SJSA1 (cell line): ENCODE results near the gene UBAP2. TPM values are rescaled to one million over a fixed set of nuclear protein-coding genes. Genes with fewer than 3 reads are reported as not detected.

Source experiments
- DNase-seq, 2 experiments: peaks; one replicate each; pipeline ENCODE4 v3.0.0-alpha.2; 2015 to 2020; ENCODE audit warnings: low spot score in 2 of 2, low read depth in 1 of 2
- H3K27ac ChIP-seq: fragments of 250-450 bp; sonication (Bioruptor Pico); 2 replicates; pipeline ENCODE4 v1.5.1; 2020; ENCODE audit warnings: mild to moderate bottlenecking, moderate library complexity
- H3K27me3 ChIP-seq: fragments of 250-450 bp; sonication (Bioruptor Pico); replicated peaks from 2 replicates; pipeline ENCODE4 v1.5.1; 2020; ENCODE audit warnings: mild to moderate bottlenecking, moderate library complexity
- H3K36me3 ChIP-seq: fragments of 250-450 bp; sonication (Bioruptor Pico); 2 replicates; pipeline ENCODE4 v1.5.1; 2020; ENCODE audit warnings: mild to moderate bottlenecking
- H3K4me1 ChIP-seq: fragments of 250-450 bp; sonication (Bioruptor Pico); replicated peaks from 2 replicates; pipeline ENCODE4 v1.6.1; 2021; ENCODE audit warnings: mild to moderate bottlenecking
- H3K4me3 ChIP-seq: fragments of 250-450 bp; sonication (Bioruptor Pico); 2 replicates; pipeline ENCODE4 v1.5.1; 2020; ENCODE audit warnings: mild to moderate bottlenecking
- H3K9me3 ChIP-seq: fragments of 250-450 bp; sonication (Bioruptor Pico); replicated peaks from 2 replicates; pipeline ENCODE4 v1.5.1; 2020; ENCODE audit warnings: mild to moderate bottlenecking
- total RNA-seq: library from RNA; depleted of rRNA; stranded (reverse); fragments of >200 nt; shearing (Covaris generic); gene quantifications from 2 replicates; pipeline ENCODE4 v1.2.3, GENCODE V29; 2014; rRNA removed

Gene UBAP2, protein sequence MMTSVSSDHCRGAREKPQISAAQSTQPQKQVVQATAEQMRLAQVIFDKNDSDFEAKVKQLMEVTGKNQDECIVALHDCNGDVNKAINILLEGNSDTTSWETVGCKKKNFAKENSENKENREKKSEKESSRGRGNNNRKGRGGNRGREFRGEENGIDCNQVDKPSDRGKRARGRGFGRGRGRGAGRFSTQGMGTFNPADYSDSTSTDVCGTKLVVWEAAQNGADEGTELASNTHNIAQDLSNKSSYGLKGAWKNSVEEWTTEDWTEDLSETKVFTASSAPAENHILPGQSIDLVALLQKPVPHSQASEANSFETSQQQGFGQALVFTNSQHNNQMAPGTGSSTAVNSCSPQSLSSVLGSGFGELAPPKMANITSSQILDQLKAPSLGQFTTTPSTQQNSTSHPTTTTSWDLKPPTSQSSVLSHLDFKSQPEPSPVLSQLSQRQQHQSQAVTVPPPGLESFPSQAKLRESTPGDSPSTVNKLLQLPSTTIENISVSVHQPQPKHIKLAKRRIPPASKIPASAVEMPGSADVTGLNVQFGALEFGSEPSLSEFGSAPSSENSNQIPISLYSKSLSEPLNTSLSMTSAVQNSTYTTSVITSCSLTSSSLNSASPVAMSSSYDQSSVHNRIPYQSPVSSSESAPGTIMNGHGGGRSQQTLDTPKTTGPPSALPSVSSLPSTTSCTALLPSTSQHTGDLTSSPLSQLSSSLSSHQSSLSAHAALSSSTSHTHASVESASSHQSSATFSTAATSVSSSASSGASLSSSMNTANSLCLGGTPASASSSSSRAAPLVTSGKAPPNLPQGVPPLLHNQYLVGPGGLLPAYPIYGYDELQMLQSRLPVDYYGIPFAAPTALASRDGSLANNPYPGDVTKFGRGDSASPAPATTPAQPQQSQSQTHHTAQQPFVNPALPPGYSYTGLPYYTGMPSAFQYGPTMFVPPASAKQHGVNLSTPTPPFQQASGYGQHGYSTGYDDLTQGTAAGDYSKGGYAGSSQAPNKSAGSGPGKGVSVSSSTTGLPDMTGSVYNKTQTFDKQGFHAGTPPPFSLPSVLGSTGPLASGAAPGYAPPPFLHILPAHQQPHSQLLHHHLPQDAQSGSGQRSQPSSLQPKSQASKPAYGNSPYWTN
- total RNA-seq: 5.2 and 10.7 TPM in 2 replicates

DNA sequence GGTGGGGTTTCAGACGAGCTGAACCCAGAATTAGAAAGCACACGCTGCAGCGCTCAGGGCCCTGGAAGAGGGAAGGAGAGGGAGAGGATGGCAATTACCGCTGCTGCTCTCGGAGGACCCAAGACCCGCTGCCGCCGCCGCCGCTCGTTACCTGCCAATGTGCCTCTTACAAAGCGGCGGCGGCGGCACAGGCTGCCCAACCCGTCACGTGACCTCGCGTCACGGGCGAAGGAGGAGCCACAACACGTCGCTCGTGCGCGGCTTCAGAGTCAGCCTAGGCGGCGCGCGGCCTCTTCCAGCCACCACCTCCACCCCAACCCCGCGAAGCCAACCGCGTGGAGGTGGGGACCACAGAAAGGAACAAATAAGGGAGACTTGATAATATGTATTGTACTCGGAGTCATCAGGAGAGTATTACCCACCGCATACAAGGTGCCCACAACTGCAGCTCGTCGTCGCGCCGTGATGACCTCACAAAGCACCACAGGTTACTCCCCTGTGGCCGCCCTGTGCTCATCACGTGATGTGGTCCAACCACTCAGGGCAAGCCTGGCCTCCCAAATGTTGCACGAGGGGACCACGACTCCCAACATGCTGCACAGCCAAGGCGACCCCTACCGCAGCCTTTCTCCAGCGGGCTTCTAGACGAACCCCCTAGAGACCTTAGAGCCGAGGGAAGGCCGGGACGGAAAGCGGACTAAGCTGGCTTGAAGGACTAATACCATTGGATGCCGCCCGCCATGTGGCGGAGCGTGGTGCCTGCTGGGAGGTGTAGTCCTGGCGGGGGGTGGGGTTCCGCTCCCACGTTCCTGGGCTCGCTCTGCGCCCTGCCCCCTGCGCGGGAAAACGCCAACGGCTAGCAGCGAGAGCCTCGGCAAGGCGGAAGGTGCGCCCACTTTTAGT is at the start of gene UBAP2:
Gene UBAP2 (minus strand): TSS at position 161 of the 903 bp plus-strand sequence. CDS start 31,739 bp downstream, outside the sequence.
- DNase-seq: peak; percentile 94 to 99

DNA sequence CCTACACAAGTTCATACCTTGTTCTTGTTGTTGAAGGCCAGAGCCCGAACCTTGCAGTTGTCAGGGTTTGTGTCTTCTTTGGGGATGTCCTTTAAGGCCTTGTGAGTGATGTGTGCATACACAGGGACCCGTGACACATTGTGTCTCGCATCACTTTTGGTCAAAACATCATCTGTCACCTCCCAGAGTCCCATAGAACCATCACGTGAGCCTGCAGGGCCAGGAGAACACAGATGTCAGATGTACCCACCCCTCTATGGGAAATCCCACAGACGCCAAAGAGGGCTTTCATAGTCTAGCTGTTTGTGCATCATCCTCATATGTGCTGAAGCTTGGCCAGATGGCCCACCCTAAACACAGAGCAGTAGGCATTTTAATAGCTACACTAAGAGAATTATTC is 49.6 kb upstream of the UBAP2 start:
- no peak for DNase-seq
- H3K4me3 ChIP-seq: no peak overlapping the region
- H3K36me3 ChIP-seq: peaks cover 11% of the 10 kb centered on the region
- no peaks in the 10 kb centered on the region for H3K27me3 ChIP-seq
- H3K27ac ChIP-seq: no peak overlapping the region
- H3K9me3 ChIP-seq: no peaks in the 10 kb centered on the region
- H3K4me1 ChIP-seq: no peaks in the 10 kb centered on the region

More for the DNA sequence above, at the start of gene UBAP2:
- H3K4me1 ChIP-seq: peaks cover 11% of the 10 kb centered on the region
- H3K27ac ChIP-seq: peak within 1 kb of the TSS; percentile 97
- H3K27me3 ChIP-seq: no peaks in the 10 kb centered on the region
- H3K4me3 ChIP-seq: peak within 1 kb of the TSS; percentile 75
- H3K9me3 ChIP-seq: no peaks in the 10 kb centered on the region
- H3K36me3 ChIP-seq: no peaks in the 10 kb centered on the region

DNA sequence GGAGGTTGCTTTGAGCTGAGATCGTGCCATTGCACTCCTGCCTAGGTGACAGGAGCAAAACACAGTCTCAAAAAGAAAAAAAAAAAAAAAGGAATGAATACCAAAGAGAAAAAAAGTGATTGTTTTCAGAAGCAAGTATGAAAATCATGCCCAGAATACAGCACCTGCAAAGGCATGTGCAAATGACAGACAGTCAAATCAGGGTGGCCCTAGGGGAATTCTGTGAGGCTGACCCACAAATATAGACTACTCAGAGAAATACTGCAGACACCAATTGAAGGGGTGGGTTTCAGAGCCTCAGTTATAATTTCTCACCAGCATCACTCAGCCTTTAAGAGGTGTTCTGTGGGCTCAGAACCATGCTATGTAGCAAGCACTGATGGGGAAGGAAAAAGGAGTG is 49.2 kb upstream of the UBAP2 start:
- H3K36me3 ChIP-seq: peaks cover 11% of the 10 kb centered on the region
- DNase-seq: no peak
- H3K27me3 ChIP-seq: no peaks in the 10 kb centered on the region
- H3K9me3 ChIP-seq: no peaks in the 10 kb centered on the region
- H3K4me1 ChIP-seq: no peaks in the 10 kb centered on the region
- H3K27ac ChIP-seq: no peak overlapping the region
- H3K4me3 ChIP-seq: no peak overlapping the region

DNA sequence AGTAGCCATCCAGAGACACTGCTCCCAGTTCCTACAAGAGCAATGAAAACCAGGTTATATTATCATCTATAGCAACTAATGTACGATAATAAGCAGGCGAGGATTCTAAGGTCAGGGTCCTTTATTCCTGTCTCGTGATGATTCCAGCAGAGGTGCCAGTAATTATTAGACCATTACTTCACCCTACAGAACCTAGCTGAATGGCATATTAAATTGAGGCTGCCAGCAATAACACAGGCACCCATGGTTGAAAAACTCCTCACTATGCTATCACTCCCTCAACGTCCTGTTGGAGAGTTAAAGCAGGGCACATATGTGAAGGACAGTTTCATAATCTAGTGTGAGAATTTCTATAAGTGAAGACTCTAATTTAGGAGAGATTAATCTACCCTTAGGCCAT is 48.1 kb upstream of the UBAP2 start:
- H3K4me3 ChIP-seq: no peak overlapping the region
- no peaks in the 10 kb centered on the region for H3K4me1 ChIP-seq
- no peaks in the 10 kb centered on the region for H3K9me3 ChIP-seq
- no peak overlapping the region for H3K27ac ChIP-seq
- no peak for DNase-seq
- H3K36me3 ChIP-seq: peaks cover 11% of the 10 kb centered on the region
- H3K27me3 ChIP-seq: no peaks in the 10 kb centered on the region

DNA sequence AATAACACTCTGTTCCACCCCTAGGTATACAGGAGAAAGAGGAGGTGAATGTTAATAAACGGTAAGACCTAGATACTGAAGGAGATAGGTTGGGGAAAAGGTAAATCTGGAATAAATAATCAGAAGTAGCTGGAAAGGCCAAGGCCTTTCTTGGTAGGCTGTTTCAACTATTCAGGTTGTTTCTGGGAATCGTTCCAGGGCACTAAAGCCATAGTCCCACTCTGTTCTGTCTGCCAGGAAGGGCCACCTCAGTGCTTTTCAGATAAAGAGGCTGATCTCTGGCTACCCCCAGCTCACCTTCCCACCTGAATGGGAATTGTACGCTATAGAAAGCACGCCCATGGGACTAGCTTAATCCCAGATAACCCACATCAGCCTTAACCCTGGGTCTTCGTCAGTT is 44.9 kb upstream of the UBAP2 start:
- Histone ChIP-seq H3K27me3 (no peaks in the 10 kb centered on the region), H3K36me3 (peaks cover 16% of the 10 kb centered on the region), H3K9me3 (no peaks in the 10 kb centered on the region), H3K4me1 (no peaks in the 10 kb centered on the region), H3K27ac (no peak overlapping the region), H3K4me3 (no peak overlapping the region)
- no peak for DNase-seq

DNA sequence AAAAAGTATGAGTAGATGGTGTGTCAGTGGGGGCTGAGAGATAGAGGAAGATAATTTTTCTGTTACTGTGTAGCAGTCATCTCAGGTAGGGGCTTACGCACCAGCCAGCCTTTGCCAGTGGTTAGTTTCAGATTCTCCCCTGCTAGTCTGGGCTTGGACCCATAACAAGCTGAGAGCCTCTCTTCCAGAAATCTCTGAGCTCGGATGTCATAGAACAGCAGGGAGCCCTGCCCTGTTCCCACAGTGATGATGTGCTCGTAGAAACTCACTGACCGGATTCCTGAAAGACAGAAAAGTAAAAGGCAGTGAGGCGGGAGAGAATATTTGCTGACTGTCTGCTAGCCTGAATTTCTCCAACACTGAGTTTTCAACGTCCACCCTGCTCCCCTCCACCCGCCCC is 40.6 kb upstream of the UBAP2 start:
- no peaks in the 10 kb centered on the region for H3K9me3 ChIP-seq
- H3K4me1 ChIP-seq: no peaks in the 10 kb centered on the region
- no peak overlapping the region for H3K4me3 ChIP-seq
- H3K27me3 ChIP-seq: no peaks in the 10 kb centered on the region
- H3K27ac ChIP-seq: no peak overlapping the region
- H3K36me3 ChIP-seq: peaks cover 9% of the 10 kb centered on the region
- no peak for DNase-seq

DNA sequence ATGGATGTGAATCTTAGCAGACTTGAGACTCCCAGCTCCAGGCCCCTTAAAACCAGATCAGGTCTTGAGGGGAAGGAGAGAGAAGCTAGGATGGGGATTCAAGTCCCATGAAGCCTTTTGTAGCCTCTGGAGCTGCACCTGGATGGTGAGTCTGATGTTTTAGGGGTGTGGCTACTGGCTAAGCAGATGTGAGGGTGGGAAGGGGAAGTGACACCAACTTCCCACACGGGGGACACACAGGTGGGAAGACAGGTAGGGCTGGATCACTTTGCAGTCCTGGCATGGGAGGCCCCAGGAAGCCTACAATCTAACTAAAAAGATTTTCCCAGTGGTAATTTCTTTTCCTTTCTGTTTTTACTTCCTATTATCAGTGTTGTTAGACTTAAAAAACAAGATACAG is 38.7 kb upstream of the UBAP2 start:
- Histone ChIP-seq H3K9me3 (no peaks in the 10 kb centered on the region), H3K4me3 (no peak overlapping the region), H3K27ac (no peak overlapping the region), H3K4me1 (no peaks in the 10 kb centered on the region), H3K36me3 (peaks cover 9% of the 10 kb centered on the region), H3K27me3 (no peaks in the 10 kb centered on the region)
- DNase-seq: no peak

DNA sequence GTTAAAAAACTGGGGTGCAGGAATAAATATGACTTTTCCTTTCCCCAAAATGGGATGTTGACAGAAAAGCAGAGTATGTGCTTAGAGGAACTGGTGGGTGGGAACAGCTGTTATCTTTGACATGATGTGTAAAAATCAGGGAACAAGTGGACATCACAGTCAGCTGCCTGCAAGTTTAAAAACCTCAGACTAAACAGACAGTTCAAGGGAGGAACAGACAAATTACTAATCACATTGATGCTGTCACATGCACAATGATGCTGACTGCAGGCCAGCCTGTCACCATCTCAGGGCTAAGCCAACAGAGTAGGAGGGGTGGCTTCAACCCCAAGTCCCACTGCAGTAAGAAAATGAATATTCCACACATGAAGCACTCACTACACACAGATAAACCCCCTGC is 38.2 kb upstream of the UBAP2 start:
- Histone ChIP-seq H3K4me3 (no peak overlapping the region), H3K9me3 (no peaks in the 10 kb centered on the region), H3K27ac (no peak overlapping the region), H3K4me1 (no peaks in the 10 kb centered on the region), H3K36me3 (peaks cover 9% of the 10 kb centered on the region), H3K27me3 (no peaks in the 10 kb centered on the region)
- DNase-seq: no peak

DNA sequence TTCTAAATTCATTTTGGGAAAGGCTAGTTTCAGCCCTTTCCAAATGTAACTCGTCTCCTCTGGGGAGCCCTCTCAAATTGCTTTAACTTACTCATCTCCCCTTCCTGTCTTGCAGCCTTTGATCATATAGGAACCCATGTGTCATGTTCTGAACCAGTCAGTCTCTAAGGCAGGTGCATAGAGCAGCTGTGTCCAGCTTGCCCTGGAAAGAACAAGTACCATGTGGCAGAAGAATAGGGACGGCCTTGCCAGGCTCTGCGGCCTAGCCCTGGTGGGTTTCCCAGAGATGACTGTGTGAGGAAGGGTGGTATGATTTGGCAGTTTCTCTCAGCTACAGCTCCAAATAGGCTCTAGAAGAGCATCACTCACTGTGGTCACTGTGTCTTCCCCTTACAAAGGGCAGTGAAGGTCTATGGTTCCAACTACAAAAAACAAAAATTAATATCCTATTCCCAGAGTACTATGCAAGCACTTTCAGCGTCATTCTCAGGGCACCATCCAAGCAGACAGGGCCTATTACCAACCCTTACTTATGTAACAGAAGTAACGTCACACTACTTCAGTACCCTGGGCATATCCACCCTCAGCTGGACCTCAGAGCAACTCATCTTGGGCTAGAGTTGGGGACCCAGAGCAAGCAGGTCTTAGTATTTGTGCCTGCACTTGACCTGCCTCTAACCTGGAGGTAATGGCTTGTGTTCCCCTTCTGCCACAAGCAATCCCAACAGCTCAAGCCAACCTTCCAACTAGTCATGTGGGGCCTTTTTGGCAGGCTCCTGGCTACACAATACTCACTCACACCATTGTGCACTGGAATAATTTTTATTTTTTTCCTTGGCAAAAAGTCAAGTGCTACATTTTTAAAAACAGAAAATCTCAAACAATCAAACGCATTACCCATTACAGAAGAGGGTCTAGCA is 37.2 kb upstream of the UBAP2 start:
- Histone ChIP-seq H3K36me3 (peaks cover 9% of the 10 kb centered on the region), H3K9me3 (no peaks in the 10 kb centered on the region), H3K4me3 (no peak overlapping the region), H3K27me3 (no peaks in the 10 kb centered on the region), H3K4me1 (no peaks in the 10 kb centered on the region), H3K27ac (no peak overlapping the region)
- DNase-seq: no peak

DNA sequence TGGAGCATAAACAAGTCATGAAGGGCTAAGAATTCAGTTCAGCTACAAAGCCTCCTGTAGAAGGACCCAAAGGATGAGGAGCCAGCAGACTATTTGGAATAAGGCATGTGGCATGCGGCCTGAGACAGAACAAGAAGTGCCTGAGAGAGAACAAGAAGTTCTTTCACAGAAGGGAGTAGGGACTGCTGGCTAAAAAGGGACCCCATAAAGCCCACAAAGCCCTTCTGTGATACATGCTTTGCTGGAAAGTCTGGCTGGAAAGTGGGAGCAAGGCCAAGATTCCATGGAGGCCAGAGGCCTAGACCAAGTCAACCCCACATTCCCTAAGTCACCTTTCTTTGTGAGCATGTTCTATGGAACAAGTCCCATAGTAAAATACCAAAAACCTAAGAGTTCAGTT is 35.9 kb upstream of the UBAP2 start:
- DNase-seq: no peak
- H3K36me3 ChIP-seq: peaks cover 9% of the 10 kb centered on the region
- no peaks in the 10 kb centered on the region for H3K9me3 ChIP-seq
- H3K4me1 ChIP-seq: no peaks in the 10 kb centered on the region
- no peak overlapping the region for H3K4me3 ChIP-seq
- no peak overlapping the region for H3K27ac ChIP-seq
- H3K27me3 ChIP-seq: no peaks in the 10 kb centered on the region

DNA sequence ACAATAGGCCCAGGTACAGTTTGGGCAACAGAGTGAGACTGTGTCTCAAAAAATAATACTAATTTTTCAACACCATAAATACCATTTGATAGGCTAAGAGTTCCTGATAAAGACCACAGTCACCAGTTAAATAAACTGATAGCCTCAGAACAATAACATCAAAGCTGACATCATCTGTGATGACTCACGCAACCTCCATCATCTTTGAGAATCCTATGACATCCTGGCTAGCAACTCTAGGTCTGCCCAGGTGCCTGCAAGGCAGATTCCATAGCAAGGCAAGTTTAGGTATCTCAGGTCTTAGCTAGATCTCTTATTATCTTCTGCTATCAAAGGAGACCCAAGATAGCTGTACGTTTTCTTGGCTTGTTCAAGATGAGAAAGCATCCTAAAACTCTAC is 30.5 kb upstream of the UBAP2 start:
- H3K9me3 ChIP-seq: no peaks in the 10 kb centered on the region
- peak in 1 of 2 experiments; percentile 9 for DNase-seq
- H3K4me1 ChIP-seq: no peaks in the 10 kb centered on the region
- H3K27ac ChIP-seq: no peak overlapping the region
- H3K4me3 ChIP-seq: no peak overlapping the region
- no peaks in the 10 kb centered on the region for H3K36me3 ChIP-seq
- no peaks in the 10 kb centered on the region for H3K27me3 ChIP-seq

DNA sequence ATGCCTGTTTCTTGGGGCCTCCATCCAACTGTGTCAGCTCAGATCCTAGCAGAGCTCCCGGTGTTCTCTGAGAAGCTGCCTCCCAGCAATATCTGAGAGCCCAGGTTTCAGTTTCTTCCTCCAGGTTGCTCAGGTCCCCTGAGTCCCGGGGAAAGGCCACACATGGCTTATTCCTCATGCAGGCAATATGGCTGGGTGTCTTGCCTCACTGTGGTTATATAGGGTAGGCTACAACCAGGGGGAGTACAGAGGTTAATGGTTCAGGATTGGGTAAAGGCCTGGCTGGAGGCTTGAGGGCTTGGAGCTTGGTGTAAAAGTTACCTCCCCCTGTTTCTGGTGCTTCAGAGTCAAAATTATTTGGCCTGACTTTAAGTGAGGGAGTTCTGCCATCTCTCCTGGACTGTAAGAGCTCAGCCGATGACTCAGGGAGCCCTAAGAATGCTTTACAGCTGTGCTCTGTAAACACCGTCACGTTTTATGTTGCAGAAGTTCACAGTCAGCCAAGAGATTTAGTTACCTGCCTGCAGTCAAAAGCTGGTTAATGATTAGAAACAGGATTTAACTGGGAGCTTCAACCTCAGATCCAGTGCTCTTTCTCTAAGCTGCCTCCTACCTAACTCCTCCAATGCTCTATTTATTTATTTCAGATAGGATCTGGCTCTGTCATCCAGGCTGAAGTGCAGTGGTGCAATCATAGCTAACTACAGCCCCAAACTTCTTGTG is 24.3 kb upstream of the UBAP2 start:
- no peaks in the 10 kb centered on the region for H3K36me3 ChIP-seq
- H3K9me3 ChIP-seq: no peaks in the 10 kb centered on the region
- no peak overlapping the region for H3K27ac ChIP-seq
- H3K27me3 ChIP-seq: no peaks in the 10 kb centered on the region
- H3K4me1 ChIP-seq: peaks cover 8% of the 10 kb centered on the region
- DNase-seq: peak in 1 of 2 experiments; percentile 11
- no peak overlapping the region for H3K4me3 ChIP-seq
